ENCODE results near the gene TRIP13.
"Not testable (repeated sequence)": the region's sequence is repeated elsewhere in the genome, so short reads cannot be mapped to it uniquely, and the experiment has no call there.

The TRIP13 gene, protein sequence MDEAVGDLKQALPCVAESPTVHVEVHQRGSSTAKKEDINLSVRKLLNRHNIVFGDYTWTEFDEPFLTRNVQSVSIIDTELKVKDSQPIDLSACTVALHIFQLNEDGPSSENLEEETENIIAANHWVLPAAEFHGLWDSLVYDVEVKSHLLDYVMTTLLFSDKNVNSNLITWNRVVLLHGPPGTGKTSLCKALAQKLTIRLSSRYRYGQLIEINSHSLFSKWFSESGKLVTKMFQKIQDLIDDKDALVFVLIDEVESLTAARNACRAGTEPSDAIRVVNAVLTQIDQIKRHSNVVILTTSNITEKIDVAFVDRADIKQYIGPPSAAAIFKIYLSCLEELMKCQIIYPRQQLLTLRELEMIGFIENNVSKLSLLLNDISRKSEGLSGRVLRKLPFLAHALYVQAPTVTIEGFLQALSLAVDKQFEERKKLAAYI

DNA sequence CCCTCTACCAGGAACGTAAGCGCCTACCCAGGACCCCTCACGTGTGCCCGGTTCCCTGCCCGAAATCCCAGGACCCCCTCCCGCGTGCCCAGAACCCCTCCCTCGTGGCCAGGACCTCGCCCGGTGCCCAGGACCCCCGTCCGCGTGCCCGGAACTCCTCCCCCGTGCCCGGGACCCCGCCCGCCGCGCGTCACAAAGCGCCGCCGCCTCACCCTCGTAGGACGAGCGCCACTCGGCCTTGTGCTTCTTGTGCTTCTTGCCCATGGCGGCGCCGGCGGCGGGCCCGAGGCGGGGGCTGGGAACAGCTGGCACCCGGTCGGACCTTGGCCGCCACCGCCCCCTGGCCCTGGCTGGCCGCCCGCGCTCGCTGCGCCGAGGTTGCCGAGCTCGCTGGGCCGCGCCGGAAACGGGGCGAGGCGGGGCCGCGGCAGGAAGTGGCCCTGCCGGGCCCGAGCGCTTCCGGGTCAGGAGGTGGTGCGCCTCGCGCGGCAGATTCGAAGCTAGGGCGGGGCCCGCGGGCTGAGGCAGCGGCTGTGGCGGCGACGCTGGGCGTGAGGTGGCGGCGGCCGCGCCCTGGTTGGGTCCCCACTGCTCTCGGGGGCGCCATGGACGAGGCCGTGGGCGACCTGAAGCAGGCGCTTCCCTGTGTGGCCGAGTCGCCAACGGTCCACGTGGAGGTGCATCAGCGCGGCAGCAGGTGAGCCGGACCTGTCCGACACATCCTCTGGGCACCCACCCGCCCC is at the start of gene TRIP13, which contains the start of gene BRD9:
TSS of gene TRIP13 (plus strand) at position 491 of the 743 bp plus-strand sequence. CDS start at position 606, 115 bp downstream.
TSS of gene BRD9 (minus strand) at position 408 of the 743 bp plus-strand sequence. CDS start at position 264, 144 bp downstream.
- peak; percentile 89 for DNase-seq

DNA sequence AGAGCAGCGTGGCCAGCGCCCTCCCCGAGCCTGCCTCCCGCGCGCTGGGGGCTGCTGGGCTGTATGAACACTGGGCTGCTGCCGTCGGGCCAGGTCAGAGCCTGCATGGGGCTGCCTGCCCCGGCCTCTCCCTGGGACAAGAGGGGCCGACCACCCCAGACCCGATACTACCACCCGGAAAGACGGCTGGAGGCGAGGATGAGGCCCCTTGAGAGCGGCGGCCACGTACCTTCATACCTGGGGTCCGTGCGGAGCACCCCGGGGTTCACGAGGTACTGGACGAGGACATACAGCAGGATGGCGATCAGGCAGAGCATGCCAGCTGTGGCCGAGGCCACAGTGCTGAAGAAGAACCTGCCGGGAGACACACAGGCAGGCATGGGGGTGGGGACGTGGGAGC is 49.3 kb upstream of the TRIP13 start:
- not testable (repeated sequence) for DNase-seq

DNA sequence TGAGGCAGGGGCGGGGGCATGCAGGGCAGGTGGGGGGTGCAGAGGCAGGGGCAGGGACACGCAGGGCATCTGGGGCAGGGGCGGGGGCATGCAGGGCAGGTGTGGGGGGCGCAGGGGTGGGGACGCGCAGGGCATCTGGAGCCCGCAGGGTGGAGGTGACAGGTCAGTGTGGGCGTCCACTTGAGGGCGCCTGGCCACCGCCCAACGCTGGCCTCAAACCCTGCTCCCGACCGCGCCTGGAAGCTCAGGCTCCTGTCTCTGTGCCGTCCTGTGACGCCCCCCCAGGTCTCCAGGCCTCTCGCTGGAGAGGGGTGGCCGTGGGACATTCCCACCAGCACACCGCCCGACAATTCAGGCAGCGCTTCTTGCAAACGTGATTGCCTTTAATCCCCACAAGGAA is 48.8 kb upstream of the TRIP13 start:
- peak; percentile 60 for DNase-seq

DNA sequence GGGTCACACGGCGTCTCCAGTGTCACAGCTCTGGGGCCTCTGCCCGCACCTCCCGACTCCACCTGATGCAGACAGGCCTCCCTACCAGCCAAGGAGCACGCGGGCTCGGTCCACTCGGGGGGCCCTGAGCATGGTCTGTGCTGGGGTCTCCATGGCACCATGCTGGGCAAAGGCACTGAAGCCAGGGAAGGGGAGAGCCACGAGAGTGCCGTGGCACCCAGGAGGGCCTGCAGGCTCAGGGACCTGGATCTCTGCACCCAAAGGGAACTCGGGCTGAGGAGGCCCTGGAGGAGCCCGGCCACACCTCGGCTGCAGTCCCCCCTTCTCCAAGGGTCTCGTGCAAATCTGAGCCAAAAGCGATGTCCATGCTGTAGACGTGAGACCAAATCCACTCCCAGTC is 48.3 kb upstream of the TRIP13 start:
- peak; percentile 46 for DNase-seq

DNA sequence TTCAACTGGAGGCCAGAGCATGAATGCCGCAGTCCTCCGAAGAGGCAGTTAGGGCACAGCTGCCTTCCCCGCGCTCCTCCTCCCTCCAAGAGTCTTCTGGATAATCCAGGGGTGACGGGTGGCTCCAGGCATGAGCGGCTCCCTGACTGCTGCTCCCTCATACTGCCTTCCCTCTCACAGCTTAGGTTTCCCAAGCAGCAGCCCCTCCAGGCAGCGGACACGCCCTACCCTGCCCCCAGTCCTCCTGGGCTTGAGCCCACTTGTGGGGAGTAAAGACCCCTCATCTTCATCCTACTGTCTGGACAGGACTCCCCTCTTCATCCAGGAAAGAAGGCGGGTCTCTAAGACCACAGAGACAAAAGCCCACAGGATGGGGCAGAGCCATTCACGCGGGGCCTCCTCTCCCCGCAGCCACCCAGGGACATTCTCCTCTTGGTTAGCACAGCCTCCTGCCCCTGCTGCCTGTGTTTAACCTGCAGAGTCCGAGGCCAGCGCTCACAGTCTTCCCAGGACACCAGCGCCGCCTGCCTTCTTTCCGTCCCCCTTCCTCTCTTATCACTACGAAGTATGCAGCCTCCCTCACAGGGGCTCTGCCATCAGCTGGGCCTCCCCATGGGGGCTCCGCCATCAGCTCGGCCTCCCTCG is 47.5 kb upstream of the TRIP13 start:
- peak; percentile 52 for DNase-seq

DNA sequence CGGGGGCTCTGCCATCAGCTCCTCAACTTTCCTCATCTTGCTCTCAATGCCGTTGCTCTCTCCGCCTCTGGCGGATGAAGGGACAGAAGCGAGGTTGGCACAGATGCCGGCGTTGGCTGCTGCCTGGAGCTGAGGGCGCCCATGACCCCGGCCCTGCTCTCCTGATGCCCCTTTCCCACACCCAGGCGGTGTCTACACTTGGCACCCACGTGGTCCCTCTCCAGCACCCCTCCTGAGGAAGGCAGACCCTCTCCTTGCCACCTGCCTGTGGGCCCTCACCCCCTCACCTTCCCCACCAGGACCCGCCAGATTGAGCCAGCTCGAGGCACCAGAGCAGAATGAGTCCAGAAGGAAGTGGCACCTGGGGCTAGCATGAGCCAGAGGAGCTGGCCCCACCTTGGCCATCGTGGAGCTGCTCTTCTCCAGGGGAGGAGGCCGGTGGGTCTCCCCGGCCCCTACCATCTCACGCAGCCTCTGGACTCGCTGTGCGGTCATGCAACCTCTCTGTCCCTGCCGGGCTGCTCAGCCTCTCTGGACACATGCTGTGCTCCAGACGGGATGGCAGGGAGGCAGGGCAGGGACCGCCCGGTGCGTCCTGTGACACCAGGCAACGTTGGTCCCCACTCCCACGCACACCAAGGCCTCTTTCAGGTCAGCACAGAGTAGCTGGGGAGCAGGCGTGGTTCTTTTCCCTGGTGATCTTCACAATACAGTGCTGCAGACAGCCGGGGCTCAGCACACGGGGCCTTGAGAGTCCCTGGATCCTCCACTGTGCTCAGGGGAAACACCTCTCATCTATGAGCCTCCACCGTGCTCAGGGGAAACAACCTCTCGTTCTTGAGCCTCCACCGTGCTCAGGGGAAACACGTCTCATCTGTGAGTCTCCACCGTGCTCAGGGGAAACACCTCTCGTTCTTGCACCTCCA is 46.7 kb upstream of the TRIP13 start:
- DNase-seq, result not testable (repeated sequence)

DNA sequence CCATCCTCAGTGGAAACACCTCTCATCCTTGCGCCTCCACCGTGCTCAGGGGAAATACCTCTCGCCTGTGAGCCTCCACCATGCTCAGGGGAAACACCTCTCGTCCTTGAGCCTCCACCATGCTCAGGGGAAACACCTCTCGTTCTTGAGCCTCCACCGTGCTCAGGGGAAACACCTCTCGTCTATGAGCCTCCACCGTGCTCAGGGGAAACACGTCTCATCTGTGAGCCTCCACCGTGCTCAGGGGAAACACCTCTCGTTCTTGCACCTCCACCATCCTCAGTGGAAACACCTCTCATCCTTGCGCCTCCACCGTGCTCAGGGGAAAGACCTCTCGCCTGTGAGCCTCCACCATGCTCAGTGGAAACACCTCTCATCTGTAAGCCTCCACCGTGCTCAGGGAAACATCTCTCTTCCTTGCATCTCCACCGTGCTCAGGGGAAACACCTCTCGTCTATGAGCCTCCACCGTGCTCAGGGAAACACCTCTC is 46.0 kb upstream of the TRIP13 start:
- peak; percentile 47 for DNase-seq

DNA sequence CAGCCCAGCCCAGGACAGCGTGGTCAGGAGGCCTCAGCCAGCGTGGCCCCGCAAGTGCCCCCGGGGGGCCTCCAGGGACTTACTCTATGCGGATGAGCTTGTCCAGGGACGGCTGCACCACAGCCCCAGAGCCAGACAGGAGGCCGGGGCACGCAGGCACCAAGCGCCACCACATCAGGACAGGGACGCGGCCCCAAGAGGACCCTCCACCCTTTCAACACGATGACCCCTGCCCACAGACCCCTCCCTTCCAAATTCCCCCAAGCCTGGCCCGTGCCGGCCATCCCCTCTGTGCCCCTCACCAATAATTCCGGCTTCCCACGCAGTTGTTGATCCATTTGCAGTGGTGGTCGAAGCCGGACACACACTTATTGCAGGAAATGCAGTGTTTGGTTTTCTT is 45.5 kb upstream of the TRIP13 start:
- DNase-seq, result not testable (repeated sequence)

DNA sequence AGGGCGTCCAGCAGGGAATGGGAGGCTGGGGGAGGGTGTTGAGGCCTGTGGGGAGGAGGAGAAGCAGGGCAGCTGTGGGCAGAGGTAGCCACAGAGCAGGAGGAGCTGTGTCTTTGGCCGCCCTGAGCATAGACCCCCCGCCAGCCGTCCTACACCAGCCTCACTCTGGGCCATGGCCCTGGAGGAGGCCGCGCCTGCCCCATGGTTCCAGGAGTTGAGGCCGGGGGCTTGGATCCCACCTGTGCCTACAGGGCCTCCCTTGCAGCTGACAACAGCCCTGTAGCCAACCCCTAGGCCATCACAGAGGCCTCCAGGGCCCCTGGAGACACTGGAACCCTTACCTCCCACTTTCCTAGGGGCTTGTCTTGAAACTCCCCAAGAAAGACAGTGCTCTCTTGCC is 44.9 kb upstream of the TRIP13 start:
- not testable (repeated sequence) for DNase-seq

DNA sequence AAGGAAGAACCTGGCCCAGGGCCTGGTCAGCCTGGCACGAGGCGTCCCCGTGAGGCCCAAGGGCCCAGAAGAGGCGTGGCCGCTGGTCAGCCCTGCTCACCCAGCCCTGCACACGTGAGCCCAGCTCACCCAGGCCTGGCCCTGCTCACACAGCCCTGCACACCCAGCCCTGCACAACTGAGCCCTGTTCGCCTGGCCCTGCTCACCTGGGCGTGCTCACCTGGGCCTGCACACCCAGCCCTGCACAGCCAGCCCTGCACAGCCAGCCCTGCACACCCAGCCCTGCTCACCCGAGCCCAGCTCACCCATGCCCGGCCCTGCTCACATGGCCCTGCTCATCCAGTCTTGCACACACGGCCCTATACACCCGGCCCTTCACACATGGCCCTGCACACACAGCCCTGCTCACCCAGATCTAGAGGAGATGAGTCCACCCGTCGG is 44.0 kb upstream of the TRIP13 start:
- peak; percentile 51 for DNase-seq

DNA sequence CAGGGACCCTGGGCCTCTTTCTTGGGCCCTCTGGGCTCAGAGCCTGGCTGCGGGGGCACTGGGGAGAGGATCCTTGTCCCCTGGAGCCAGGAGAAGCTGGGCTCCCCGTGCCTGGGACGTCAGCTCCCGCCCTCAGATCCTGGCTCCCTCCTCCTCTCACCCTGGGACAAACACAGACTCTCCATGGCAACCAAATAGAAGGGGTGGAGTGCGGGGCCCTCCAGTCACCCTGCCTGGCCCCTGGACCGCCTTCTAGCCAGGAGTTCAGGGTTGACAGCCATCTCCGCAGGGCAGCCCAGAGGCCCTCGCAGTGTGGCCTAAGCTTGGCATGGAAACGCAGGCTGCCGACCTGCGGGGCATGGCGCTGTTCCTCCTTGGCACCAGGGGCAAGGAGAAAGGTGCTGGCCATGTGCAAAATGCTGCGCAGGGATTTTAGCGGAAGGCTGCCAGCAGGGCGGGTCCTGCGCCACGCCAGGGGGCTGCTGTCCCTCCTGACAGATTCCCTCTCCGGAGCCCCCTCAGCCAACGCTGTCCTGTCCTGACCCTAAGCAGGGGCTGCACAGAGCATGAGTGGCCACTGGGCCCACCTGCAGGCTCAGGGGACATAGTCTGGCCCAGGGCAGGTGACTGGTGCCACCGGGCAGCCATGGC is 42.9 kb upstream of the TRIP13 start:
- DNase-seq, result peak; percentile 48

DNA sequence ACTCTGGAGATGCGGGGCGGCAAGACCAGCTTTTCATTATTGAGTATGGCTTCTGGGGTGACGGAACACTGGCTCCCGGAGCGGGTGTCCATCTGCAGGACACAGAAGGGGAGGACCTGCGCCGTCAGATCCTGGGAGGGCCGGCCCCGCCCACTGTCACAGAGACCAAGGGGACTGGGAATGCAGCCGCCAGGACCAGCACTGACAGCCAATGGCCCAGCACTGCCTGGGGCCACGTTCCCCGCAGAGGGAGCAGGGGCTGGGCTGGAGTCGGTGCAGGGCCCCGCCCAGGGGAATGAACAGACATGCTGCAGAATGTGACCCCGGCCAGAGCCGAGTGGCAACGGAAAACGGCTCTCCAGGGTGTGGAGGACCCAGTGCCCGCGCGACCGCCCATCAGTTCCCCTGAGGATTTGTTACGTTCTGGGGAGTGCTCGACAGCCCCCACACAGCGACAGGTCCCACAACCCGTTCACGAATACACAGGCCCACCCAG is 42.1 kb upstream of the TRIP13 start, which contains the start of gene ZDHHC11:
TSS of gene ZDHHC11 (minus strand) at position 476 of the 496 bp plus-strand sequence. CDS start at position 92, 384 bp downstream.
- DNase-seq, result peak; percentile 86

DNA sequence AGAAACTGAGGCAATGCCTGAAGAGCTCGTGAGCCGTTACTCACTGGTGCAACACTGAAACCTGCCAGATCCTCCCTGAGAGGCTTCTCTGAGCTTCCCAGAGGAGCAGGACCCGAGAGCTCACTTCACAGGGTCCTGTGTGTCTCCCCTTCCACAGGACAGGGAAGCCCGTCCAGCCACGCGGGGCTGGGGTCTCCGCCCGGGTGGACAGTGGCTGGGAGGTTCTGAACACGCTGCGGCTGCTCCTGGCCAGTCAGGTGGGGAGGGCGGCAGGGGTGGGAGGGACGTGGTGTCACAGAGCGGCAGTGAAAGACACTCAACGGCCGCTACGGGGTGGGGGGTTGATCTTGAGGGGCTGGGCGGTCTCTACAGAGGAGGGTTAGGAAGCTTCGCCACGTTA is 41.6 kb upstream of the TRIP13 start:
- peak; percentile 44 for DNase-seq

DNA sequence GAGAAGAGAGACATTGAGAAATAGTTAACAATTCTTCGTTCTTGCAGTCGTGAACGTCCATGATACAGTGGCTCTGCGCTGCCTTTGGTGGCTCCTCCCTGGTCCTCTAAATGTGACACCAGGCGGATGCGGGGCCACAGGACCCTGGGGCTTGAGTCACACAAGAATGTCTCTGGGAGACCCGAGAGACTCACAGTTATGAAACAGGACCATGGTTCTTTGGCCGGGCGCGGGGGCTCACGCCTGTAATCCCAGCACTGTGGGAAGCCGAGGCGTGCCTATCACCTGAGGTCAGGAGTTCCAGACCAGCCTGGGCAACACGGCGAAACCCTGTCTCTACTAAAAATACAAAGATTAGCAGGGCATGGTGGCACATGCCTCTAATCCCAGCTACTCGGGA is 41.1 kb upstream of the TRIP13 start:
- no peak for DNase-seq

DNA sequence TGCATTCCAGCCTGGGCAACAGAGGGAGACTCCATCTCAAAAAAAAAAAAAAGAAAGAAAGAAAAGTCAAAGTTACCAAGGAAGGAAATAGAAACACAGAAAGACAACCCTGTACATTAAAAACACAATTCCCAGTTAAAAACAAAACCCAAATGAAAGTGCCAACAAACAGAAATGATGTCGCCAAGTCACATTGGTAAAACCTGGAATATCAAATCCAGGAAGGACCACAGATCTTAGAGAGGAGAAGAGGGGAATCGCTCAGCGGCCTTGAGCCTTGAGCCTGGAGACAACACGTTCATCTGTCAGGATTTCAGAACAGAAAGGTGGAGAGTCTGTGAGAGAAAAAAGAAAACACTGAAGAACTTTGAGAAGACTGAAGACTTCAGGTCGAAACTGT is 40.7 kb upstream of the TRIP13 start:
- no peak for DNase-seq

DNA sequence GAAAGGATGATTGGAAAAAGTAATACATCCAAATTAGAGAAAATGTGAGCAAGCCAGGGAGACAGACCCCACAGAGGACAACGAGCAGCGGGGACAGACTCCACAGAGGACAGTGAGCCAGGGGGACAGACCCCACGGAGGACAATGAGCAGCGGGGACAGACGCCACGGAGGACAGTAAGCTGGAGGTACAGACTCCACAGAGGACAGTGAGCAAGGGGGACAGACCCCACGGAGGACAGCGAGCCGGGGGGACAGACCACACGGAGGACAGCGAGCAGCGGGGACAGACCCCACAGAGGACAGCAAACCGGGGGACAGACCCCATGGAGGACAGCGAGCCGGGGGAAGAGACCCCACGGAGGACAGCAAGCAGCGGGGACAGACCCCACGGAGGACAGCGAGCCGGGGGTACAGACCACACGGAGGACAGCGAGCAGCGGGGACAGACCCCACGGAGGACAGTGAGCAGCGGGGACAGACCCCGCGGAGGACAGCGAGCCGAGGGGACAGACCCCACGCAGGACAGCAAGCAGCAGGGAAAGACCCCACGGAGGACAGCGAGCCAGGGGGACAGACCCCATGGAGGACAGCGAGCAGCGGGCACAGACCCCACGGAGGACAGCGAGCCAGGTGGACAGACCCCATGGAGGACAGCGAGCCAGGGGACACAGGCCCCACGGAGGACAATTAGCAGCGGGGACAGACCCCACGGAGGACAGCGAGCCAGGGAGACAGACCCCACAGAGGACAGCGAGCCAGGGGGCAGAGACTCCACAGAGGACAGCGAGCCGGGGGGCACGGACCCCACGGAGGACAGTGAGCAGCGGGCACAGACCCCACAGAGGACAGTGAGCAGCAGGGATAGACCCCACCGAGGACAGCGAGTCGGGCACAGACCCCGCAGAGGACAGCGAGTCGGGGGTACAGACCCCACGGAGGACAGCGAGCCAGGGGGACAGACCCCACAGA is 40.0 kb upstream of the TRIP13 start:
- peak; percentile 51 for DNase-seq

DNA sequence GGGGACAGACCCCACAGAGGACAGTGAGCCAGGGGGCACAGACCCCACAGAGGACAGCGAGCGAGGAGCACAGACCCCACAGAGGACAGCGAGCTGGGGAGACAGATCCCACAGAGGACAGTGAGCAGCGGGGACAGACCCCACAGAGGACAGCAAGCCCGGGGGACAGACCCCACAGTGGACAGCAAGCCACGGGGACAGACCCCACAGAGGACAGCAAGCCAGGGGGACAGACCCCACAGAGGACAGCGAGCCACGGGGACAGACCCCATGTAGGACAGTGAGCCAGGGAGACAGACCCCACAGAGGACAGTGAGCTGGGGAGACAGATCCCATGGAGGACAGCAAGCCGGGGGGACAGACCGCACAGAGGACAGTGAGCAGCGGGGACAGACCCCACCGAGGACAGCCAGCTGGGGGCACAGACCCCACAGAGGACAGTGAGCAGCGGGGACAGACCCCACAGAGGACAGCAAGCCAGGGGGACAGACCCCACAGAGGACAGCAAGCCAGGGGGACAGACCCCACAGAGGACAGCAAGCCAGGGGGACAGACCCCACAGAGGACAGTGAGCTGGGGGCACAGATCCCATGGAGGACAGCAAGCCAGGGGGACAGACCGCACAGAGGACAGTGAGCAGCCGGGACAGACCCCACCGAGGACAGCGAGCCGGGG is 39.1 kb upstream of the TRIP13 start:
- DNase-seq, result peak; percentile 46

DNA sequence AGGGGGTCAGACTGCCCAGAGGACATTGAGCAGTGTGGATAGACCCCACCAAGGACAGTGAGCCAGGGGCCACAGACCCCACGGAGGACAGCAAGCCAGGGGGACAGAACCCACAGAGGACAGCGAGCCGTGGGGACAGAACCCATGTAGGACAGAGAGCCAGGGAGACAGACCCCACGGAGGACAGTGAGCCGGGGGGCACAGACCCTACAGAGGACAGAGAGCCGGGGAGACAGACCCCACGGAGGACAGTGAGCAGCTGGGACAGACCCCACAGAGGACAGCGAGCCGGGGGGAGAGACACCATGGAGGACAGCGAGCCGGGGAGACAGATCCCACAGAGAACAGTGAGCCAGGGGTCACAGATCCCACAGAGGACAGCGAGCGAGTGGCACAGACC is 38.5 kb upstream of the TRIP13 start:
- peak; percentile 47 for DNase-seq
